ENCODE results near the gene CCDC27.

Gene CCDC27

GRCh38 chr1:3741566-3742438, 10.4 kb upstream of the CCDC27 start:
- ChIA-PET POLR2A (no interaction called here), CTCF (no interaction called here)
- DNase-seq (ENCODE audit: extremely low spot score) = no peak
- no peak for TF ChIP-seq CTCF (IDR thresholded peaks at IDR 0.05; ENCODE audit: control extremely low read depth, extremely low read depth, low read depth, missing control alignments)

GRCh38 chr1:3742439-3743298, 9.6 kb upstream of the CCDC27 start:
- no peak for TF ChIP-seq CTCF (IDR thresholded peaks at IDR 0.05; ENCODE audit: control extremely low read depth, extremely low read depth, low read depth, missing control alignments)
- CTCF ChIA-PET = no interaction called here
- POLR2A ChIA-PET = no interaction called here
- DNase-seq (ENCODE audit: extremely low spot score) = no peak

GRCh38 chr1:3743421-3743820, 8.8 kb upstream of the CCDC27 start:
- POLR2A ChIA-PET = no interaction called here
- CTCF ChIA-PET = no interaction called here
- DNase-seq (ENCODE audit: extremely low spot score) = no peak
- TF ChIP-seq CTCF (IDR thresholded peaks at IDR 0.05; ENCODE audit: control extremely low read depth, extremely low read depth, low read depth, missing control alignments) = no peak

- no peak for TF ChIP-seq CTCF (IDR thresholded peaks at IDR 0.05; ENCODE audit: control extremely low read depth, extremely low read depth, low read depth, missing control alignments)
- DNase-seq (ENCODE audit: extremely low spot score) = no peak
- ChIA-PET CTCF (no interaction called here), POLR2A (no interaction called here)
Measured at GRCh38 chr1:3743826-3744225, 8.4 kb upstream of the CCDC27 start.

GRCh38 chr1:3744646-3745045, 7.6 kb upstream of the CCDC27 start:
- ChIA-PET CTCF (no interaction called here), POLR2A (no interaction called here)
- no peak for TF ChIP-seq CTCF (IDR thresholded peaks at IDR 0.05; ENCODE audit: control extremely low read depth, extremely low read depth, low read depth, missing control alignments)
- no peak for DNase-seq (ENCODE audit: extremely low spot score)

- POLR2A ChIA-PET = no interaction called here
- TF ChIP-seq CTCF (IDR thresholded peaks at IDR 0.05; ENCODE audit: control extremely low read depth, extremely low read depth, low read depth, missing control alignments) = no peak
- DNase-seq (ENCODE audit: extremely low spot score) = no peak
- CTCF ChIA-PET = no interaction called here
Measured at GRCh38 chr1:3745071-3745470, 7.2 kb upstream of the CCDC27 start.

Data from GM10248 (cell line).